Testis (tissue), 5 donors: ENCODE results near the gene ORC3. TPM values are rescaled to one million over a fixed set of nuclear protein-coding genes. Genes with fewer than 3 reads are reported as not detected.

Experiments used
- DNase-seq: peaks from one replicate; pipeline ENCODE4 v3.0.0-alpha.2; 2019
- H3K27ac ChIP-seq, 2 donors: fragments of 200-600 bp; sonication (generic); one replicate each; pipeline ENCODE4 v1.5.1; 2019
- H3K27me3 ChIP-seq: fragments of 200-600 bp; sonication (generic); one replicate; pipeline ENCODE4 v1.5.1; 2019
- H3K36me3 ChIP-seq: fragments of 200-600 bp; sonication (generic); one replicate; pipeline ENCODE4 v1.5.1; 2017; ENCODE audit warnings: low read depth; ENCODE audit errors: missing control alignments
- H3K4me1 ChIP-seq: fragments of 200-600 bp; sonication (generic); one replicate; pipeline ENCODE4 v1.5.1; 2019
- H3K4me3 ChIP-seq, 2 donors: fragments of 200-600 bp; sonication (generic); one replicate each; pipeline ENCODE4 v1.5.1; 2017 to 2019
- H3K9me3 ChIP-seq: fragments of 200-600 bp; sonication (generic); one replicate; pipeline ENCODE4 v1.5.1; 2017
- CTCF ChIP-seq, 3 experiments: fragments of 450-650 bp in 2 of 3; fragments of 200-600 bp in 1 of 3; sonication (generic) in 1 of 3; IDR thresholded peaks; one replicate each; pipeline ENCODE4 v1.5.1; 2016 to 2019; ENCODE audit warnings: antibody characterized with exemption in 3 of 3, mild to moderate bottlenecking in 2 of 3, moderate library complexity in 1 of 3
- POLR2A ChIP-seq: fragments of 450-650 bp; IDR thresholded peaks from one replicate; pipeline ENCODE4 v1.6.1; 2017; ENCODE audit warnings: antibody characterized with exemption, mild to moderate bottlenecking, moderate library complexity
- WGBS, 2 donors: methylation state at CpG; one replicate each; pipeline ENCODE4 v1.1.5; 2018; 5-methylcytosine and 5-hydroxymethylcytosine counted together
- intact Hi-C: fragments of 100-400 bp; cut with DNase I; formaldehyde crosslinking; loops from one replicate; pipeline ENCODE4 v1.15.1; 2023; ENCODE audit warnings: low total_unique reads
- long read RNA-seq, 2 donors: transcript quantifications; one replicate each; lab custom pipeline, GENCODE V29; 2026
- polyA plus RNA-seq: library from polyadenylated mRNA; stranded (reverse); fragments of 350-450 nt; fragmentation: Illumina TruSeq; extraction: RNeasy Lipid Tissue Mini Kit (QIAGEN cat#74804); gene quantifications from one replicate; pipeline ENCODE4 v1.2.3, GENCODE V29; 2014; ENCODE audit warnings: low read depth, low replicate concordance; ENCODE audit not compliant: insufficient read depth
- total RNA-seq, 2 donors: library from RNA; depleted of rRNA; stranded (reverse); fragments of >200 nt; gene quantifications; one replicate each; pipeline ENCODE4 v1.2.3, GENCODE V29; 2016

ORC3 gene
- total RNA-seq = 10 to 100 TPM; 38.8 to 50.4 TPM
- 40.5 TPM for polyA plus RNA-seq
- long read RNA-seq, donor 1, transcript ORC3-201 (20 exons, 2,501 nt) = major isoform, 8 of 88 reads
- long read RNA-seq, donor 1, partial matches to known transcripts = 12 of 88 reads
- long read RNA-seq, donor 1, other reads (novel, unspliced or antisense) = 62 of 88 reads
- long read RNA-seq, donor 2, partial matches to known transcripts = 19 of 51 reads
- long read RNA-seq, donor 2, other reads (novel, unspliced or antisense) = 30 of 51 reads

GRCh38 chr6:87589693-87590416 is at the start of gene ORC3, which contains the start of gene RARS2:
Gene ORC3 (plus strand): TSS chr6:87590135. CDS start chr6:87590169, 34 bp downstream.
Gene RARS2 (minus strand): TSS chr6:87589987. CDS start chr6:87589957, 30 bp downstream.
- H3K27ac ChIP-seq = peak within 1 kb of the TSS; percentile 82 to 89
- no peaks in the 10 kb centered on the region for H3K27me3 ChIP-seq
- no peaks in the 10 kb centered on the region for H3K36me3 ChIP-seq
- H3K4me3 ChIP-seq = peak within 1 kb of the TSS; percentile 97 to 98
- 0 to 1% methylated on average over 16 to 49 of the region's 49 CpGs for WGBS, 2 donors
- H3K9me3 ChIP-seq = no peaks in the 10 kb centered on the region
- DNase-seq = peak; percentile 99
- H3K4me1 ChIP-seq = peaks cover 22% of the 10 kb centered on the region
- intact Hi-C loops = no loop called here
- TF ChIP-seq POLR2A (peak; percentile 25), CTCF (IDR thresholded peaks at IDR 0.05) (no peak)

- 21 to 38% methylated on average over 4 of the region's 4 CpGs for WGBS, 2 donors
- DNase-seq = no peak
- H3K4me1 ChIP-seq = no peaks in the 10 kb centered on the region
Measured at GRCh38 chr6:87540539-87540938, 49.4 kb upstream of the ORC3 start.

GRCh38 chr6:87541041-87541440 is 48.9 kb upstream of the ORC3 start:
- Histone ChIP-seq H3K27ac (peak overlapping the region in 1 of 2 donors; percentile 26), H3K36me3 (no peaks in the 10 kb centered on the region), H3K9me3 (no peaks in the 10 kb centered on the region), H3K4me1 (no peaks in the 10 kb centered on the region), H3K27me3 (no peaks in the 10 kb centered on the region), H3K4me3 (no peak overlapping the region)
- no peak for TF ChIP-seq CTCF (IDR thresholded peaks at IDR 0.05)
- TF ChIP-seq POLR2A = no peak
- DNase-seq = no peak
- 65 to 68% methylated on average over 1 of the region's 1 CpG for WGBS, 2 donors
- intact Hi-C loops = no loop called here

More at GRCh38 chr6:87540539-87540938, 49.4 kb upstream of the ORC3 start:
- Histone ChIP-seq H3K4me3 (no peak overlapping the region), H3K9me3 (no peaks in the 10 kb centered on the region), H3K36me3 (no peaks in the 10 kb centered on the region), H3K27ac (peak overlapping the region in 1 of 2 donors; percentile 26), H3K27me3 (no peaks in the 10 kb centered on the region)
- no peak for TF ChIP-seq CTCF (IDR thresholded peaks at IDR 0.05)
- TF ChIP-seq POLR2A = no peak
- intact Hi-C loops = no loop called here

DNA sequence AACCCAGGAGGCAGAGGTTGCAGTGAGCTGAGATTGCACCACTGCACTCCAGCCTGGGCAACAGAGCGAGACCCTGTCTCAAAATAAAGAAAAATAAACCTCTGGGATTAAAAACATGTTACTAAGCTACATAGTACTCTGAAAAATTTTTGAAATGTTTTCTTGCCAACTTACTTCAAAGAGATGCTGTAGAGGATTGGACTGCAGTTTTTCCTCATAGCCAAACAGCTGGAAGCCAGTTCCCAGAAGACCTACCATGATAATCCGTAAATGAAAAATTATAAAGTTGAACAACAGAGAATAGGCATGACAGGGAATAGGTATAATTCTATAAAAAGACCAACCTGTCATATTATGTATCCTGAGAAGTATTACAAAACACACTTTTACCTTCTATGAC is 48.2 kb upstream of the ORC3 start:
- no peak overlapping the region for H3K27ac ChIP-seq
- no peaks in the 10 kb centered on the region for H3K36me3 ChIP-seq
- no peaks in the 10 kb centered on the region for H3K27me3 ChIP-seq
- H3K4me1 ChIP-seq = no peaks in the 10 kb centered on the region
- intact Hi-C loops = no loop called here
- TF ChIP-seq POLR2A (no peak), CTCF (IDR thresholded peaks at IDR 0.05) (no peak)
- 53 to 73% methylated on average over 2 of the region's 2 CpGs for WGBS, 2 donors
- DNase-seq = no peak
- no peak overlapping the region for H3K4me3 ChIP-seq
- no peaks in the 10 kb centered on the region for H3K9me3 ChIP-seq
